ENCODE results near the gene ENKUR. TPM values are rescaled to one million over a fixed set of nuclear protein-coding genes. Genes with fewer than 3 reads are reported as not detected.

ENKUR gene
- total and polyA plus RNA-seq, 10 of the 15 experiments (the other 5 are each of a cell fraction or from before 2014, with no cell fraction given) = 0.01 to 0.19 (median 0.11) TPM; not detected in 6

- TF ChIP-seq ELK1 (IDR thresholded peaks at IDR 0.05; ENCODE audit: low read depth, low read length) = no peak
These were observed 41.9 kb upstream of the ENKUR start (continued) for GRCh38 chr10:25057886-25058285.

- Histone ChIP-seq H3K9ac (ENCODE audit: control insufficient read depth, insufficient read depth, low read length) (no peak overlapping the region), H3K4me3 (no peak overlapping the region), H3K27me3 (replicated peaks in 1 of 2; ENCODE audit: control insufficient read depth in 2 of 2, insufficient read depth in 2 of 2, low read length in 1 of 2) (no peaks in the 10 kb centered on the region), H3K27ac (ENCODE audit: control insufficient read depth, insufficient read depth) (no peak overlapping the region), H3K79me2 (ENCODE audit: control insufficient read depth, insufficient read depth, low read length) (no peaks in the 10 kb centered on the region), H2AFZ (ENCODE audit: control insufficient read depth, low read depth, low read length) (no peak overlapping the region), H3K4me2 (ENCODE audit: control insufficient read depth, insufficient read depth) (no peak overlapping the region), H3K36me3 (ENCODE audit: control insufficient read depth in 2 of 2, insufficient read depth in 2 of 2, low read length in 1 of 2) (no peaks in the 10 kb centered on the region), H4K20me1 (ENCODE audit: control insufficient read depth, insufficient read depth) (no peaks in the 10 kb centered on the region), H3K4me1 (ENCODE audit: control insufficient read depth, insufficient read depth, low read length) (no peaks in the 10 kb centered on the region), H3K9me3 (replicated peaks; ENCODE audit: control insufficient read depth, insufficient read depth, low read length) (no peaks in the 10 kb centered on the region)
- ATAC-seq (no peak), FAIRE-seq (no peak), DNase-seq (ENCODE audit: low read depth, low spot score) (no peak)
- CTCF ChIA-PET = interaction anchor here (1.0 kb wide), 2 partner anchors 22 to 24 kb away, joined by 3 to 4 read pairs; no protein-coding TSS in a partner anchor
- BruUV-seq (replicated peaks) = no TSS peak
- RAD21 ChIA-PET (ENCODE audit: unreplicated experiment) = interaction anchor here (1.2 kb wide), 1 partner anchor 24 kb away, joined by 5 read pairs; no protein-coding TSS in a partner anchor
- SMC1A ChIA-PET (ENCODE audit: uncharacterized antibody, unreplicated experiment) = interaction anchor here (0.7 to 1.2 kb wide), 3 partner anchors 8 to 24 kb away, joined by 3 read pairs; no protein-coding TSS in a partner anchor
- WGBS (ENCODE audit: insufficient coverage, insufficient replicate concordance, low lambda C conversion rate, missing lambda C conversion rate) = 14% methylated on average over 3 of the region's 3 CpGs
- in situ Hi-C loops (cut with MboI) (no loop called here), intact Hi-C loops (cut with micrococcal nuclease; ENCODE audit: unreplicated experiment) (no loop called here)
- POLR2A ChIA-PET = interaction anchor here (0.5 kb wide), 1 partner anchor 201 kb away, joined by 5 read pairs; no protein-coding TSS in a partner anchor
- TF ChIP-seq ZNF24 (IDR thresholded peaks at IDR 0.05) (no peak), ZNF592 (IDR thresholded peaks at IDR 0.05) (no peak), SPI1 (IDR thresholded peaks at IDR 0.05; ENCODE audit: borderline replicate concordance, insufficient read depth, low read depth, low read length) (no peak), IRF5 (IDR thresholded peaks at IDR 0.05; ENCODE audit: borderline replicate concordance) (no peak), NFIC (IDR thresholded peaks at IDR 0.05; ENCODE audit: low read depth, low read length) (no peak), BACH1 (IDR thresholded peaks at IDR 0.05; ENCODE audit: borderline replicate concordance) (no peak), ZZZ3 (IDR thresholded peaks at IDR 0.05; ENCODE audit: control insufficient read depth, insufficient read length, low read depth) (no peak), MEF2A (IDR thresholded peaks at IDR 0.05; ENCODE audit: insufficient read depth, low read depth, low read length) (no peak), MEF2B (IDR thresholded peaks at IDR 0.05; ENCODE audit: partially characterized antibody, poor library complexity, severe bottlenecking) (no peak), ATF7 (IDR thresholded peaks at IDR 0.05; ENCODE audit: low read depth) (no peak), GATAD2B (conservative IDR thresholded peaks at IDR 0.05; ENCODE audit: low read depth) (no peak)
These were observed 40.8 kb upstream of the ENKUR start for GRCh38 chr10:25056726-25057125.
